Prostate gland (tissue), 2 donors: Measurements from ENCODE around the gene SIGLEC10. TPM values are rescaled to one million over a fixed set of nuclear protein-coding genes. Genes with fewer than 3 reads are reported as not detected.

Experiments used
- DNase-seq: peaks from one replicate; pipeline ENCODE4 v3.0.0-alpha.2; 2019; ENCODE audit warnings: low spot score
- H3K27ac ChIP-seq, 2 donors: fragments of 200-600 bp; sonication (generic); 2 replicates each; pipeline ENCODE4 v1.5.1; 2017 to 2019
- H3K27me3 ChIP-seq: fragments of 200-600 bp; sonication (generic); replicated peaks from 2 replicates; pipeline ENCODE4 v1.5.1; 2019; ENCODE audit not compliant: insufficient read depth
- H3K36me3 ChIP-seq, 2 donors: fragments of 200-600 bp; sonication (generic); 1 replicate in 1 of 2; 2 replicates in 1 of 2; pipeline versions ENCODE4 v1.5.1 to v1.8.1; 2017 to 2019
- H3K4me1 ChIP-seq: fragments of 200-600 bp; sonication (generic); replicated peaks from 2 replicates; pipeline ENCODE4 v1.5.1; 2019
- H3K4me3 ChIP-seq, 2 donors: fragments of 200-600 bp; sonication (generic); 2 replicates each; pipeline ENCODE4 v1.5.1; 2017 to 2019
- H3K9me3 ChIP-seq: fragments of 200-600 bp; sonication (generic); 2 replicates; pipeline ENCODE4 v1.5.1; 2017
- POLR2A ChIP-seq: fragments of 450-650 bp; IDR thresholded peaks from one replicate; pipeline ENCODE4 v1.6.1; 2016; ENCODE audit warnings: antibody characterized with exemption, mild to moderate bottlenecking
- POLR2AphosphoS5 ChIP-seq: sonication (generic); formaldehyde crosslinking; IDR thresholded peaks from one replicate; pipeline ENCODE4 v1.6.1; 2017; ENCODE audit warnings: antibody characterized with exemption
- WGBS: methylation state at CpG from one replicate; pipeline ENCODE4 v1.1.5; 2018; 5-methylcytosine and 5-hydroxymethylcytosine counted together
- intact Hi-C: fragments of 100-400 bp; cut with DNase I; formaldehyde crosslinking; loops from one replicate; pipeline ENCODE4 v1.14.2; 2022
- total RNA-seq, 2 donors: library from RNA; depleted of rRNA; stranded (reverse); fragments of >200 nt; gene quantifications; one replicate each; pipeline ENCODE4 v1.1.0, GENCODE V29; 2016
- TF ChIP-seq, protein P1 (sequence below), 4 experiments: fragments of 200-600 bp in 2 of 4; fragments of 450-650 bp in 2 of 4; sonication (generic) in 2 of 4; IDR thresholded peaks; 1 replicate in 3 of 4; 2 replicates in 1 of 4; pipeline ENCODE4 v1.5.1; 2016 to 2019; ENCODE audit warnings: antibody characterized with exemption in 4 of 4, mild to moderate bottlenecking in 2 of 4, moderate library complexity in 2 of 4

SIGLEC10 gene
- total RNA-seq, 2 donors from 2014 or later: 7.1 to 7.5 TPM

- Histone ChIP-seq H3K36me3 (no peaks in the 10 kb centered on the region), H3K27ac (no peak overlapping the region), H3K4me3 (no peak overlapping the region), H3K9me3 (no peaks in the 10 kb centered on the region), H3K4me1 (no peaks in the 10 kb centered on the region), H3K27me3 (no peaks in the 10 kb centered on the region)
- 93% methylated on average over 9 of the region's 9 CpGs for WGBS
- intact Hi-C loops: no loop called here
- DNase-seq: no peak
- TF ChIP-seq POLR2AphosphoS5 (no peak), POLR2A (no peak)
- TF ChIP-seq, protein P1, sequence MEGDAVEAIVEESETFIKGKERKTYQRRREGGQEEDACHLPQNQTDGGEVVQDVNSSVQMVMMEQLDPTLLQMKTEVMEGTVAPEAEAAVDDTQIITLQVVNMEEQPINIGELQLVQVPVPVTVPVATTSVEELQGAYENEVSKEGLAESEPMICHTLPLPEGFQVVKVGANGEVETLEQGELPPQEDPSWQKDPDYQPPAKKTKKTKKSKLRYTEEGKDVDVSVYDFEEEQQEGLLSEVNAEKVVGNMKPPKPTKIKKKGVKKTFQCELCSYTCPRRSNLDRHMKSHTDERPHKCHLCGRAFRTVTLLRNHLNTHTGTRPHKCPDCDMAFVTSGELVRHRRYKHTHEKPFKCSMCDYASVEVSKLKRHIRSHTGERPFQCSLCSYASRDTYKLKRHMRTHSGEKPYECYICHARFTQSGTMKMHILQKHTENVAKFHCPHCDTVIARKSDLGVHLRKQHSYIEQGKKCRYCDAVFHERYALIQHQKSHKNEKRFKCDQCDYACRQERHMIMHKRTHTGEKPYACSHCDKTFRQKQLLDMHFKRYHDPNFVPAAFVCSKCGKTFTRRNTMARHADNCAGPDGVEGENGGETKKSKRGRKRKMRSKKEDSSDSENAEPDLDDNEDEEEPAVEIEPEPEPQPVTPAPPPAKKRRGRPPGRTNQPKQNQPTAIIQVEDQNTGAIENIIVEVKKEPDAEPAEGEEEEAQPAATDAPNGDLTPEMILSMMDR (IDR thresholded peaks at IDR 0.05): no peak
Observed at GRCh38 chr19:51380379-51380778, 37.1 kb downstream of the SIGLEC10 start.

GRCh38 chr19:51377422-51377821 is 40.0 kb downstream of the SIGLEC10 start:
- no peaks in the 10 kb centered on the region for H3K36me3 ChIP-seq
- no peak for DNase-seq
- TF ChIP-seq, protein P1 (IDR thresholded peaks at IDR 0.05): no peak
- TF ChIP-seq POLR2AphosphoS5 (no peak), POLR2A (no peak)
- WGBS: 86% methylated on average over 2 of the region's 2 CpGs
- no peaks in the 10 kb centered on the region for H3K4me1 ChIP-seq
- no peak overlapping the region for H3K4me3 ChIP-seq
- H3K27me3 ChIP-seq: no peaks in the 10 kb centered on the region
- intact Hi-C loops: no loop called here
- no peak overlapping the region for H3K27ac ChIP-seq
- no peaks in the 10 kb centered on the region for H3K9me3 ChIP-seq

GRCh38 chr19:51375504-51376221 is 41.8 kb downstream of the SIGLEC10 start:
- 69% methylated on average over 11 of the region's 11 CpGs for WGBS
- no peaks in the 10 kb centered on the region for H3K36me3 ChIP-seq

GRCh38 chr19:51372649-51373504 is 44.6 kb downstream of the SIGLEC10 start, which contains the start of gene NKG7:
Gene NKG7, minus strand, starts transcription at chr19:51372654. Its CDS starts 119 bp downstream, at chr19:51372535.
- Histone ChIP-seq H3K36me3 (no peaks in the 10 kb centered on the region), H3K9me3 (no peaks in the 10 kb centered on the region), H3K27ac (no peak within 1 kb of the TSS), H3K27me3 (no peaks in the 10 kb centered on the region), H3K4me3 (no peak within 1 kb of the TSS), H3K4me1 (no peaks in the 10 kb centered on the region)
- DNase-seq: no peak
- intact Hi-C loops: no loop called here
- WGBS: 36% methylated on average over 9 of the region's 9 CpGs
- TF ChIP-seq POLR2AphosphoS5: no peak
- TF ChIP-seq, protein P1 (IDR thresholded peaks at IDR 0.05): no peak
- no peak for TF ChIP-seq POLR2A

More at GRCh38 chr19:51375504-51376221, 41.8 kb downstream of the SIGLEC10 start:
- intact Hi-C loops: no loop called here
- H3K27me3 ChIP-seq: no peaks in the 10 kb centered on the region
- H3K4me1 ChIP-seq: no peaks in the 10 kb centered on the region
- TF ChIP-seq POLR2A (no peak), POLR2AphosphoS5 (no peak)
- TF ChIP-seq, protein P1 (IDR thresholded peaks at IDR 0.05): no peak
- no peak for DNase-seq
- H3K27ac ChIP-seq: no peak overlapping the region
- no peak overlapping the region for H3K4me3 ChIP-seq
- H3K9me3 ChIP-seq: no peaks in the 10 kb centered on the region
